ENCODE measurements around the gene GCH1.
"Not testable (repeated sequence)": the region's sequence is repeated elsewhere in the genome, so short reads cannot be mapped to it uniquely, and the experiment has no call there.

The GCH1 gene

GRCh38 chr14:54822685-54823084 lies 79.9 kb downstream of the GCH1 start:
- DNase-seq (ENCODE audit: low read depth) = no peak

GRCh38 chr14:54818201-54819133 lies 84.2 kb downstream of the GCH1 start:
- DNase-seq (ENCODE audit: low read depth) = peak; percentile 63

DNA sequence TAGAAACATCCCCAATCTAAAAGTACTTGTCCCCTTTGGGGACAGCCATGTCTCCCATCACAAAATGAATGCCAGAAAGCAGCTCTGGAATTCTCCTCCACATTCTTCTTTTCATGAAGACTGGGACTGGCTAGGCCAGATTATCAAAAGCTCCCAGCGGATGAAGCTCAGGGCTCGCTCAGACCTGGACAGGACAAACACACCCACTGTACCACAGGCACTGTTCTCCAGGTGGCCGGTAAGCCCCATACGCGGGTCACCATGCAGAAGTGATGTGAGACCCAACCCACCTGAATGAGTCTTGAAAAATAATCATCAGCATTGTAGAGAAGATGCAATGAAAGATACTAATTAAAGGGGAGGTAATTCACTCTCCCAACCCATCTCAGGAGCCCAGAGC lies 85.1 kb downstream of the GCH1 start:
- no peak for DNase-seq (ENCODE audit: low read depth)

- no peak for DNase-seq (ENCODE audit: low read depth)
These were observed 86.2 kb downstream of the GCH1 start for GRCh38 chr14:54816450-54816849.

DNA sequence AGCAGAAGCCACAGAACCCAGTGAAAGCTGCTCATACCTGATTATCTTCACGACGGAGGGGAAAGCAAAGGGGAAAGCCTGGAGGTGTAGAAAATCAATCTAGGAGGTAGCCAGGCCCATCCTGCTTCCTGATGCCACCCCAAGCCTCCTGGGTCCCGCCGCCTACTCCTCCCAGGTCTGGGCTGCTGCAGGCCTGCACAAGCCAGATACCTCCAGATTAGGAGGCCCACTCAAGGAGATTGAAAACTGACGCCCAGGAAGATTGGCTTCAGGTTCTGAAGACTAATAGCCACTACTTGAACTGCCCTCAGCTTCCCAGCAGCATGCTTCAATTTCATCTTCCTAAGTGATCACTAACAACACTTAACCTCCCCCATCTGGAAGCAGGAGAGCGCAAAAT lies 87.1 kb downstream of the GCH1 start:
- no peak for DNase-seq (ENCODE audit: low read depth)

- peak; percentile 48 for DNase-seq (ENCODE audit: low read depth)
These were observed 87.6 kb downstream of the GCH1 start for GRCh38 chr14:54815016-54815415.

- no peak for DNase-seq (ENCODE audit: low read depth)
These were observed 88.5 kb downstream of the GCH1 start for GRCh38 chr14:54814076-54814475.

DNA sequence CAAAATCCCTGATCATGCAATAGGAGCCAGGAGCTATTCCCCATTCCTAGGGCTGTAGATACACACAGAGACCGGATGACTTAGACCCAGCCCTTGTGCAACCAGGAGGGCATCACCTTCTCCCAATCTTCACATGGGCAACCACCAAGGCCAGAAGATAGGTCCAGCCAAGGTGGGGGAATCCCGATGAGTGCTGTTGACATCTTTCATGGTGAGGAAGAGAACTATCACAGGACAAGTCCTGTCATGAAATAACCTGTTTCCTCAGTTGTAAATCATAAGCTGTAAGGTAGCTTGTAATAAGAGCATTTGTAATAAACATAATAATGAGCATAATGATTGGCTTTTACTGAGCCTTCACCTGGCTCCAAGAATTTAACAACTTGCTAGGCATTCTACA lies 89.5 kb downstream of the GCH1 start:
- DNase-seq (ENCODE audit: low read depth) = no peak

DNA sequence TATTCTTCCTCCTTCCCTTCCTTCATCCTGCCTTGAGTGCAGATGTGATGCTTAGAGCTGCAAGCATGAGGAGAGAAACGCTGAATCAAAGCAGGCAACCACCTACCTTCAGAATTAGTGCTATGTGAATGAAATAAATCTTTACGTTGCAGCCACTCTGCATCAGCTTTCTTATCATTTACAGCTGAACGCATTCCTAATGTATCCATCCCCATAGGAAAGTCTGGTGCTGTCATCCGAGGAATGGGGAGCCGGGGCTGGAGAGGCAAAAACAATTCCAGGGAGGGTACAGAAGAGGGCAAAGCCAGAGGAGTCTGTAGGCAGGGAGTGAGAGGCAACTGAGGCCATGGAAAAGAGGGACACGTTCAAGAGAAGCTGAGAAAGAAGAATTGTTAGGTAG lies 90.0 kb downstream of the GCH1 start:
- no peak for DNase-seq (ENCODE audit: low read depth)

- DNase-seq (ENCODE audit: low read depth) = no peak
These were observed 92.9 kb downstream of the GCH1 start for GRCh38 chr14:54809767-54810166.

DNA sequence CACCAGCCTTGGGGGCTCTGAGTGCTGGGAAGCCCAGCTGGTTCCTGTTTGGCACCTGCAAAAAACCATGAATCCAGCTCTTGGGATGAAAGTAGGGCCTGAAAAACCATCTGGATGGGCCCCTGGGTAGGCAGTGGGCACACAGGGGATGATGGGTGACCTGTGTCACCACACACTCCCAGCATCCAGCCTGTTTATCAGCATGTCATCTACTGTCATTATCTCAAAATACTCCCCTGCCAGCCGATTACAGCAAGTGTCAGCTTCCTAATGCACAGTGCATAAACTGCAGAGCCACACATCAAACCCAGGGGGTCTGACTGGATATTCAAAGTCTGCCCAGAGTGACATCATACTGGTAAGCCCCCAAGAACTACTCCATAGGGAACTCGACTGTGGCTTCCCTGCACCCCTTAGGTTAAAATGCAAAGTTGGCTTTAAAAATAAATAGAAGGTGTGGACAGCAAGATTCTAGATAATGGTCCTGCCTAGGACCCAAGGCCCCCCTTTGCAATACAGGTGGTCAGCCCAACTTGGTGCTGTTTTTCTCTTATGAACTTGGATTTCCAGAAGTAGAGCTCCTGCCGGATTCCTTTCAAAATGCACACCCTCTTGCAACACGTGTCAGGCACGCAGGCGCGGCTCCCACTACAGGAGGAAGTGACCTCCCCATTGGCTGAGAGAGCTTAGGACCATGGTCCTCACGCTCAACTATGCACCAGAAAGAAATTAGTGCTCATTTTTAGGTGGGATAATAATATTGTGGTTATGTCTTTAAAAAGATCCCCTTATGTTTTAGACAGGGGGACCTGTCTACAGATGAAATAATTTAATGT lies 94.1 kb downstream of the GCH1 start:
- DNase-seq (ENCODE audit: low read depth) = no peak

- DNase-seq (ENCODE audit: low read depth) = no peak
These were observed 94.7 kb downstream of the GCH1 start for GRCh38 chr14:54807881-54808280.

GRCh38 chr14:54807428-54807827 lies 95.2 kb downstream of the GCH1 start:
- no peak for DNase-seq (ENCODE audit: low read depth)

- DNase-seq (ENCODE audit: low read depth) = no peak
These were observed 96.0 kb downstream of the GCH1 start for GRCh38 chr14:54806616-54807015.

- peak; percentile 23 for DNase-seq (ENCODE audit: low read depth)
These were observed 96.9 kb downstream of the GCH1 start for GRCh38 chr14:54805445-54806322.

DNA sequence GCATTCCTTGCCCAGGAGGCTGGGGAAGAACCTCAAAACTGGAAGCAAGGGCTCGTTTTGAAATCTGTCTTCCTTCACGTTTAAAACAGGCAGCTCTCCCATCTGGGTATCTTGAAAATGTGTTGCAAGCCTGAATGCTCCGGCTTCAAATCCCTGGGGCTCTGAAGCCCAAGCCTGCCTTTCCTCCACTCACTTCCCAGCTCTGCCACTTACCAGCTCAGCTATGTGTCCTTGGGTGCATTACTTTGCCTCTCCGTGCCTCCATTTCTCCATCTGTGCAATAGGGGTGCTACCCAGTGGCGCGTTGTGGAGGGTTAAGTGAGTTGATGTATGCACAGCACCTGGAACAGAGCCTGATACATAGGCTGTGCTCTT lies 97.6 kb downstream of the GCH1 start:
- DNase-seq (ENCODE audit: low read depth) = no peak

DNA sequence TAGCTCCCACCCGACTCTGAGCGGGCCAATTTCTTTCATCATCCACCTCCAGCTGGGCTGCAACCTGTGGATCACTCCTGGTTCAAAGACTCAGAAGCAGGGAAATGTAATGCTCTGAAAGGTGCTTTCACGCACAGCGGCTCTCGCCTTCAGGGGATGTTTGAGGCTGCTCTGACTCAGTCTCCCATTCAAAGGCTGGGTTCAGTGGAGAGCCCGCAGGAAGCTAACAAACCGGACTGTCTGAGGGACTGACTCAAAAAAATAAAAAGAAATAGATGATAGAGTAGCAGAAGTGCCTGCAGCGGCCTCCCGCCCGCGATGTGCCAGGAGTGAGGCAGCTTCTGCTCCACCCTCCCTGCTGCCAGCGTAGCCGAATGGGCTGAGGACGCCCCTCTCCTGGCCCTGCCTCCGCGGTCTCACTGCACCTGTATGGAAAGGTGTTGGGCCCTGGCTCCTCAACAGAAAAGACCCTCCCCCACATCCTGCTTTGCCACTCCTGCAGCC lies 98.0 kb downstream of the GCH1 start:
- no peak for DNase-seq (ENCODE audit: low read depth)

GRCh38 chr14:54803926-54804537 lies 98.6 kb downstream of the GCH1 start:
- no peak for DNase-seq (ENCODE audit: low read depth)

- no peak for DNase-seq (ENCODE audit: low read depth)
These were observed 99.2 kb downstream of the GCH1 start for GRCh38 chr14:54803396-54803795.

- DNase-seq (ENCODE audit: low read depth) = not testable (repeated sequence)
These were observed 101.1 kb downstream of the GCH1 start for GRCh38 chr14:54801482-54801881.

DNA sequence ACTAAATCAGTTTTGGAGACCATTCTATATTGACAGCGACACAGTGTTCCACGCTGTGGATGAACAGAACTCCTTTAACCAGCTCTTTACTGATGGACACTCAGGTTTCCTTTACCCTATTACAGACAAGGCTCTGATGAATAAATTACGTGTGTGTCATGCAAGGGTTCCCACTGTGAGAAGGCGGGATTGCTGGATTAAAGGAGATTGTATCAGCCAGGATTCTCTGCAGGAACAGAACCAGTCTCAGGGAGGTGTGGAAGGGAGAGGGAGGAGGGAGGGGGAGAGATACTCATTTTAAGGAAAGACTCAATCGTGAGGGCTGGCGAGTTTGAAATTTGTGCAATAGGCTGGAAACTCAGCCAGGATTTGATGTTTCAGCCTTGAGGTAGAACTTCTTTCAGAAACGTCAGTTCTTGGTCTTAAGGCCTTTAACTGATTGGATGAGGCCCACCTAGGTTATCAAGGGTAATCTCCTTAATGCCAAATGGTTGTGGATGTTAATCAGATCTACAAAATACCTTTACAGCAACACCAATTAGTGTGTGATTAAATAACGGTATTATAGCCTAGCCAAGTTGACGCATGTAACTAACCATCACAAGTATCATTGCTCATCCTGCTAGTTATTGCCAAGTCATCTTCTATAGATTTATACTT lies 104.0 kb downstream of the GCH1 start:
- DNase-seq (ENCODE audit: low read depth) = no peak

Measured in GM04503 (cell line).